Measurements from ENCODE around the gene ANO2. TPM values are rescaled to one million over a fixed set of nuclear protein-coding genes. Genes with fewer than 3 reads are reported as not detected.

Gene ANO2
- total and polyA plus RNA-seq, 7 donors = 1.3 to 9.3 (median 4.2) TPM

- 66 to 80% (median 75%) methylated on average over 4 of the region's 4 CpGs for WGBS, 3 donors
Measured at GRCh38 chr12:5656836-5657235, 288.2 kb downstream of the ANO2 start.

GRCh38 chr12:5655120-5655519 is 289.9 kb downstream of the ANO2 start:
- WGBS, 3 donors = 85 to 89% (median 86%) methylated on average over 3 of the region's 3 CpGs
- Histone ChIP-seq H3K4me3 (no peak overlapping the region), H3K4me1 (no peaks in the 10 kb centered on the region), H3K27me3 (ENCODE audit: insufficient read depth in 3 of 3, low read length in 2 of 3) (peaks cover 0 to 9% (median 0%) of the 10 kb centered on the region in 3 donors), H3K36me3 (ENCODE audit: insufficient read depth in 1 of 2, low read depth in 1 of 2) (no peaks in the 10 kb centered on the region), H3K9me3 (no peaks in the 10 kb centered on the region), H3K27ac (no peak overlapping the region)
- intact Hi-C loops (cut with DNase I) = no loop called here
- no peak for ATAC-seq
- no peak for DNase-seq
- TF ChIP-seq CTCF (IDR thresholded peaks at IDR 0.05) = no peak

More at GRCh38 chr12:5656836-5657235, 288.2 kb downstream of the ANO2 start:
- no peak overlapping the region for H3K27ac ChIP-seq
- no peaks in the 10 kb centered on the region for H3K36me3 ChIP-seq (ENCODE audit: insufficient read depth in 1 of 2, low read depth in 1 of 2)
- no peak for TF ChIP-seq CTCF (IDR thresholded peaks at IDR 0.05)
- H3K27me3 ChIP-seq (ENCODE audit: insufficient read depth in 3 of 3, low read length in 2 of 3) = peaks cover 0 to 9% (median 2%) of the 10 kb centered on the region in 3 donors
- DNase-seq = no peak
- H3K4me3 ChIP-seq = no peak overlapping the region
- ATAC-seq = no peak
- no peaks in the 10 kb centered on the region for H3K4me1 ChIP-seq
- no peaks in the 10 kb centered on the region for H3K9me3 ChIP-seq
- intact Hi-C loops (cut with DNase I) = no loop called here

- no peak for DNase-seq
- intact Hi-C loops (cut with DNase I) = no loop called here
- no peak for TF ChIP-seq CTCF (IDR thresholded peaks at IDR 0.05)
- no peak overlapping the region for H3K27ac ChIP-seq
- no peaks in the 10 kb centered on the region for H3K9me3 ChIP-seq
- no peak overlapping the region for H3K4me3 ChIP-seq
- ATAC-seq = no peak
- H3K27me3 ChIP-seq (ENCODE audit: insufficient read depth in 3 of 3, low read length in 2 of 3) = peaks cover 0 to 9% (median 0%) of the 10 kb centered on the region in 3 donors
- no peaks in the 10 kb centered on the region for H3K36me3 ChIP-seq (ENCODE audit: insufficient read depth in 1 of 2, low read depth in 1 of 2)
- H3K4me1 ChIP-seq = no peaks in the 10 kb centered on the region
Measured at GRCh38 chr12:5654019-5654418, 291.0 kb downstream of the ANO2 start.

- ATAC-seq = no peak
- Histone ChIP-seq H3K36me3 (ENCODE audit: insufficient read depth in 1 of 2, low read depth in 1 of 2) (no peaks in the 10 kb centered on the region), H3K27ac (no peak overlapping the region), H3K27me3 (ENCODE audit: insufficient read depth in 3 of 3, low read length in 2 of 3) (peaks cover 0 to 16% (median 0%) of the 10 kb centered on the region in 3 donors), H3K4me3 (no peak overlapping the region), H3K4me1 (no peaks in the 10 kb centered on the region), H3K9me3 (no peaks in the 10 kb centered on the region)
- TF ChIP-seq CTCF (IDR thresholded peaks at IDR 0.05) = no peak
- 28 to 43% (median 35%) methylated on average over 1 of the region's 1 CpG for WGBS, 3 donors
- no peak for DNase-seq
- intact Hi-C loops (cut with DNase I) = no loop called here
Measured at GRCh38 chr12:5650829-5651461, 294.1 kb downstream of the ANO2 start.

- no peaks in the 10 kb centered on the region for H3K4me1 ChIP-seq
- 48 to 77% (median 49%) methylated on average over 2 of the region's 2 CpGs for WGBS, 3 donors
Measured at GRCh38 chr12:5650281-5650680, 294.8 kb downstream of the ANO2 start.

More at GRCh38 chr12:5650281-5650680, 294.8 kb downstream of the ANO2 start:
- DNase-seq (no peak), ATAC-seq (no peak)
- Histone ChIP-seq H3K4me3 (no peak overlapping the region), H3K36me3 (ENCODE audit: insufficient read depth in 1 of 2, low read depth in 1 of 2) (no peaks in the 10 kb centered on the region), H3K27ac (no peak overlapping the region), H3K27me3 (ENCODE audit: insufficient read depth in 3 of 3, low read length in 2 of 3) (peaks cover 0 to 16% (median 0%) of the 10 kb centered on the region in 3 donors), H3K9me3 (no peaks in the 10 kb centered on the region)
- intact Hi-C loops (cut with DNase I) = no loop called here
- TF ChIP-seq CTCF (IDR thresholded peaks at IDR 0.05) = no peak
